AG20443 (cell line): ENCODE measurements around the gene NES.

Experiments
- DNase-seq: peaks from one replicate; pipeline ENCODE4 v3.0.0; 2012; ENCODE audit warnings: low spot score, mixed read lengths

The NES gene

DNA sequence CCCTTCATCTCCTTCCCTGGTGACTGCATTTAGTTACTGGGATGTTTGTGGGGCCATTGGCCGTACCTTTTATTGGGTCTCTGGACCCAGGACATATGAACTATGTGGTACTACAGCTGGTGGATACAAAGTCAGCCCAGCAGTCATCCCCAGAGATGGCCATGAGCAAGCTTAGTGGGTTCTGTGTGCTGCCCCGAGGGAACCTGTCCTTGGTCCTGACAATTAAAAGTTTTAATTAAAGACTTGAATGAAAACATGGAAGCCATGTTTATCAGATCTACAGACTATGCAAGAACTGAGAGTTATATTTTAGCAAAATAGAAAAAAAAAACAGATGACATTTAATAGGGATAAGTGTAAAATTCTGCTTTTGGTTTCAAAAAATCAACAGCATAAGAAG lies 2.8 kb upstream of the NES start:
- DNase-seq: no peak

- DNase-seq: peak; percentile 78
These were observed 699 bp upstream of the NES start for GRCh38 chr1:156677616-156678596.

- DNase-seq: no peak
These were observed 940 bp downstream of the NES start for GRCh38 chr1:156676114-156676819.

DNA sequence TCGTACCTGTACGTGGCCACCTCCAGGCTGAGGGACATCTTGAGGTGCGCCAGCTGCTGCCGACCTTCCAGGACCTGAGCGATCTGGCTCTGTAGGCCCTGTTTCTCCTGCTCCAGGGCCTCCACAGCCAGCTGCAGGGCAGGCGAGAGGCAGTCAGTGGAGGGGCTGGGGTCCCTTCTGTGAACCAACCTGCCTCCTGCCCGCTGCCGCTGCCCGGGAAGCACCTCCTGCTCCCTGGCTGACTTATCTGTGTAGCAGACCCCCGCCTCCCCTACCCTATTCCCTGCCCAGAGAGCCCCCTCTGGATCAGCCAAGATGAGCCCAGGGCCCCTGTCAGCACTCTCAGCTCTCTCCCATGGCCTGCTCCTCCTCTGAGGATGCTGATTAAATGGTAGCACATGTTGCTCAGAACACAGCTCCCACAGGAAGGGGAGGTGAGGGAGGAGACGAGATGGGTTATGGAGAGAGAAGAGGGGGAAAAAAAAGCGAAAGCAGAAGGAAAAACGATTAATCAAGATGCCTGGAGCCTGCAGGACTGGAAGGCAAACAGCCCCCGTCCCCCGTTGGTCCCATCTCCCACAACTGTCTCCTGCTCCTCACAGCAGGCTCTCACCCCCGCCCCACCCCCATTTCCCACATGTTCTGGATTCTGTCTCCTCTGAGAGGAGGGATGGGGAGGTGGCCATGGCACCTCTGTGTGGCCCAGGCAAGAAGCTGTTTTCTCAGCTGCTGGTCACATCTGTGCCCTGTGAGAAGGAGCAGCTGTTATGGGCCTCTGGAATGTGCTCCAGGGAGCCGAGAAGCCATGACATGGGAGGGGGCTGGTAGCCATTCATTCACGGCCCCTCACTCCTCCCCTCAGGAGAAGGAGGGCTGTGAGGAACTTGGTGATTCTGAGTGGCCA lies 1.7 kb downstream of the NES start:
- DNase-seq: no peak

DNA sequence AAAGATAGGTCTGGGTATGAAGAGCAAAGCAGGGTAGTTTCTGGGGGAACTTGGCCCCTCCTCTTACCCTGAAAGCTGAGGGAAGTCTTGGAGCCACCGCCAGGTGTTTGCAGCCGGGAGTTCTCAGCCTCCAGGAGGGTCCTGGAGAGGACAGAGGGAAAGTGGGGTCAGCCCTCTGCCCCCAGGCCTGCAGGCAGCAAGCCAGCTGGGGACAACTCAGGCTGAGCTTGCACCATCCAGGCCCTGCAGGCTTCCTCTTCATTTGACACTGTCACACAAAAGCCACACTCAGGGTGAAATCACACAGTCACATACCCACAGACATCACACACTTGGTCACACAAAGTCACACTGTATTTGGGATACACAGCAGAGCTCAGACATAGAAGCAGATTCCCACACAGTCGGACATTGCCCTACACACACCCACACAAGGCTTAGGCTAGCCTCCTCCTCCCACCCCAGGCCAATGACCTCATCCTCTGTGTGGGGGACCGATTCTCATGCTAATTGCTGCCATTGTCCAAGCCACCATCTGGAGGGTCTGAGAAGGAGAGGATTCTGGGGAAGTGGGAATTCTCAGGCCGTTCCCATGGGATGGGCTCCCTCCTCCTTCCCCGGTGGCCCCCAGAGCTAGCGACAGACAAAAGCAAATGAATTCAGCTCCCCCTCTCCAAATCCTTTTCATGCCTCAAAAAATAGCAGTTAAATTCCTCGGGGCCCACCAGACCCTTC lies 3.7 kb downstream of the NES start:
- DNase-seq: no peak

DNA sequence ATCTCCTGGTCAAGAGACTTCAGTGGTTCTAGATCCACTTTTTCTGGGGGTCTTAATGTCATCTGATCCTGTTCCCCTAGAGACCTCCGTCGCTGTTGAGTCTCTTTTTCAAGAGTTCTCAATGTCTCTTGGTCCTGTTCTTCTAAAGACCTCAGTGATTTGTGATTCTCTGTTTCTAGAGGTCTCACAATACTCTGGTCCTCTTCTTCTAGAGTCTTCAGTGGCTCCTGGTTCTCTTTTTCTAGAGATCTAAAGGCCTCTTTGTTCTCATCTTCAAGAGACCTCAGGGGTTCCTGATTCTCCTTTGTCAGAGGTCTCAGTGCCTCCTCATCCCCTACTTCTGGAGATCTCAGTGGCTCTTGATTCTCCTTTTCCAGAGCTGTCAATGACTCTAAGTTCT lies 5.4 kb downstream of the NES start:
- no peak for DNase-seq

DNA sequence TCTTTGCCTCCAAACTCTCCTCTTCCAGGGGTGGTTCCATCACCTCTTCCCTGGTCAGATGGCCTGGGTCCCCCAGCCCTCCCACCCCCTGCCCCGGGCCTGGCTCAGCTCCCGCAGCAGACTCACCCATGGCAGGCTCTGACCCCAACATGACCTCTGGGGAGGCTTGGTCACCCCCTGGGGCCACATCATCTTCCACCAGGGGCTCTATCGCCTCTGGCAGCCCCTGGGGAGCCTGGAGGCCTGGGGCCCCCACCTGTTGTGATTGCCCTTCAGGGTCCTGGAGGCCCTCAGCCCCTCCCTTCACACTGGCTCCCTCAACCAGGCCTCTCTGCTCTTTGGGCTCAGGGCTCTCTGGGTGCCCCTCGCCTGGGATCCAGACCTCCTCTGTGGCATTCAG lies 6.4 kb downstream of the NES start:
- DNase-seq: no peak

- DNase-seq: no peak
These were observed 6.8 kb downstream of the NES start for GRCh38 chr1:156670359-156670758.

DNA sequence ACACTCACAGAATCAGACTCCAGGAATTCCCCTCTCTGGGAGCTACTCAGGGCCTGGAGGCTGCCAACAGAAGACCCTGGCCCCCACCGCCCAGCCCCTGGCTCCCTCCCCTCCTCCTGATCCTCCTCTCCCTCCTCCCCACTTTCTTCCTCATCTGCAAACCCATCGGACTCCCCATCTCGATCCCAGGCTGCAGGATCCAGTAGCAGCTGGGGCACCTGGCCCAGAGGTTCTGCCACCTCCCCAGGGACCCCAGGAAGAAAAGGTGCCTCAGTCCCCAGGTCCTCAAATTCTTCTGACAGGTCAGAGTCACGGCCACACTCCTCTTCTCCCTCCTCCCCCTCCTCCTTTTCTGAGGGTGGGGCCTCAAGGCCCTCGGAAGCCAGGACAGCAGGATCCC lies 7.4 kb downstream of the NES start:
- DNase-seq: no peak

DNA sequence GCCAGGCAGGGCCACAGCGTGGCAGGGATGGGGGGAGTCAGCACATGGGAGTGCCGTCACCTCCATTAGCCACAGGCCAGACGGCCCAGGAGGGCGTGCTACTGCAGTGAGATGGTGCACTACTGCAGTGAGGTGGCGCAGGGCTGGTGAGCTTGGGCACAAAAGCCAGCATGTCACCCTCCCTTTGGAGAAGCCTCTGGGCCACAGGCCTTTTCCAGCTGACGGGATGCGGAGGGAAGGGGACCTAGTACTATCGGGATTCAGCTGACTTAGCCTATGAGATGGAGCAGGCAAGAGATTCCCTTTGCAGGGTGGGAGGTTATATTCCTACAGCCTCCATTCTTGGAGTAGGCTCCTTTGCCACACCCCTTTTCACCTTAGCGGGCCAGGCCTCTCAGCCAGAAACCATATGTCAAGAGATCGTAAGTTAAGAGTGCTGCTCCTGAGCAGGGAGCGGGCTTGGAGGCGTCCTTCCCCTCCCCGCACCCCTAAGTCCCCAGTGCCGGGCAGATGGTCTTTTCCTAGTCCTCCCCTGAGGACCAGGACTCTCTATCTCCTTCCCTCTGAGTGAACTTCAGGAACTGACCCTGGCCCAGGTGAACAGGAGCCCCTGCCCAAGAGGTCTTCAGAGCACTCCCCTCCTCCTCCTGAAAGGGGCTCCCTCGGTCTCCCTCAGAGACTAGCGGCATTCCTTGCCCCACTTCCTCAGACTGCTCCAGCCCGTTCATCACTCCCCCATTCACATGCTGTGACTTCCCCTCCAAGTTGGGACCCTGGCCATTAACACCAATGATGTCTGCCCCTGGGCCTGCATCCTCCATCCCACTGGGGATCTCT lies 8.2 kb downstream of the NES start:
- no peak for DNase-seq

DNA sequence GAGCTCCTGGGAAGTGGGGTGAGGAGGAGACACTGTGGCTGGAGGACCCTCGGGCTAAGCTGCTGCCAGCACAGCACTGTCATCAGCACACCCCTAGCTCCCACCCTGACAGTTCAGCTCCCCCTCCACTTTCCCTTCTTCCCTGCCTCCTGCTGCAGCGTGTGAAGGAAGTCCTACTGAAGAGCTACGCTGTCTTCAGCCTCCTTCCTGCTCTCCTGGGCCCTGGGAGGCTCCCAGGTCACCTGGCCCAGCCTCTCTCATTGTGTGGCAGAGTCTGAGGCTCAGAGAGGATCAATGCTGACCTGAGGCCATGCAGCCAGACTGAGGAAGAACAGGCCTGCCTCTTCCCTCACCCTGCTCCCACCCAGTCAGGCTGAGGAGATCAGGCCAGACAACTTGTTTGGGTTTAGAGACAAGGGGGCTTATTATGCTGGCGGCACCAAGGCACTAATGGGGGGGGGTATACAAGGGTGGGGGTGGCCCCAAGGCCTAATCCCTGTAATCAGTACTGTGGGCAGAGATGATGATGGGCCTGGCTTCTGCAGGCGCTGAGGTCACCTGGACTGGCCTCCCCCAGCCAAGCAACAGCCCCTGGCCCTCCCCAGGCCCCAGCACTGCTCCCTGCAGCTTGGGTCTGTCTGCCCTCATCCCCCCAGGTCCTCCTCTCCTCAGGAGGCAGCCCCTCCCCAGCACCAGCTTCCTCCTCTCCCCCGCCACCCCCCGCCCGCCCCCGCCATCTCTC lies 9.1 kb downstream of the NES start:
- DNase-seq: no peak

DNA sequence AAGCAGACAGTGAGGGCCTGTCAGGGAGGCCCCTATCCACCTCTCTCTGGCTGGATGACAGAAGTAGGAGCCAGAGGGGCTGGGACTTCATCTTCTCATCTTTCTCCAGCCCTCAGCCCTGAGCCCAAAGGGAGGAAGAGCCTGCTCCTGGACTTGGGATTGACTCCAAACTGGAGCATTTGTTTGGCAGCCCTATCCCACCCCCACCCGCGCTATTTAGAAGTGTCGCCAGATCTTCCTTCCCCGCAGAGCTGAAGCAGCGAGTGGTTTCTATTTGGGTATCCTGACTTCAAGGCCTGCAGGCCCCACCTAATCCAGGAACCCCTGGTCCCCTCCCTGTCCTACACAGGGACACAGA lies 9.6 kb downstream of the NES start:
- no peak for DNase-seq

GRCh38 chr1:156666862-156667609 lies 10.2 kb downstream of the NES start:
- no peak for DNase-seq

- DNase-seq: no peak
These were observed 11.7 kb downstream of the NES start for GRCh38 chr1:156665539-156665938.

GRCh38 chr1:156664767-156665411 lies 12.3 kb downstream of the NES start:
- peak; percentile 40 for DNase-seq

- DNase-seq: peak; percentile 53
These were observed 13.0 kb downstream of the NES start for GRCh38 chr1:156664046-156664766.

DNA sequence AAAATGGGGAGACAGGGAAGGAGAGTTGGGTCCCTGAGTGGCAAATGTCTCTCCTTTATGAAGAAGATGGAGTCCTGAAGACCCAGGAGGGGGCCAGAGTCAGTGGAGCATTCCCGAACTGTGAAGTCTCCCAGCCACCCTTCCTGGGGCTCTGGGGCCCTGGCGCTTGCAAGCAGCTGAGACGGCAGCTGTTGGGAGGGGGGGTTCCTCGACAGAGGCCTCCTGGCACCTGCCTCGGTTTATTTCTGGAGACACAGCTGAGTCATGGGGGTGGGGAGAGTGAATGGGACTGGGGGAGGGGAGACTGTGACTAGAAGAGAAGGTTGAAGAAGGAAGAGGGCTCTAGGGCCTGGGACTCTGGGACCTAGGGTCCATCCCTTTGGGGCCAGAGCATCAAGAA lies 14.0 kb downstream of the NES start:
- DNase-seq: no peak

DNA sequence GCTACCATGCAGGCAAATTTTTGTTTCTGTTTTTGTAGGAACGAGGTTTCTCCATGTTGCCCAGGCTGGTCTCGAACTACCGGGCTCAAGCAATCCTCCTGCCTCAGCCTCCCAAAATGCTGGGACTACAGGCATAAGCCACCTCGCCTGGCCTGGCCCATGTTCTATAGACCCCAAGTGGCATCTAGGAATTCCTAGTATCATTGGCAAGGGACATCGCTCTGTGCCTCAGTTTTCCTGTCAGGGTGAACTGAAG lies 14.5 kb downstream of the NES start:
- no peak for DNase-seq
